ENCODE data around the gene NEGR1.

NEGR1 gene

GRCh38 chr1:71462247-71462646 is 820.1 kb downstream of the NEGR1 start:
- DNase-seq (ENCODE audit: low read depth) = no peak

GRCh38 chr1:71461416-71461815 is 820.9 kb downstream of the NEGR1 start:
- DNase-seq (ENCODE audit: low read depth) = no peak

GRCh38 chr1:71448444-71448843 is 833.9 kb downstream of the NEGR1 start:
- DNase-seq (ENCODE audit: low read depth) = no peak

- DNase-seq (ENCODE audit: low read depth) = no peak
Measured at GRCh38 chr1:71438626-71439025, 843.7 kb downstream of the NEGR1 start.

GRCh38 chr1:71435951-71436350 is 846.4 kb downstream of the NEGR1 start:
- DNase-seq (ENCODE audit: low read depth) = no peak

- DNase-seq (ENCODE audit: low read depth) = no peak
Measured at GRCh38 chr1:71434240-71434639, 848.1 kb downstream of the NEGR1 start.

- no peak for DNase-seq (ENCODE audit: low read depth)
Measured at GRCh38 chr1:71428029-71428428, 854.3 kb downstream of the NEGR1 start.

- DNase-seq (ENCODE audit: low read depth) = no peak
Measured at GRCh38 chr1:71427066-71427465, 855.3 kb downstream of the NEGR1 start.

GRCh38 chr1:71424536-71424935 is 857.8 kb downstream of the NEGR1 start:
- DNase-seq (ENCODE audit: low read depth) = no peak

- no peak for DNase-seq (ENCODE audit: low read depth)
Measured at GRCh38 chr1:71422221-71422620, 860.1 kb downstream of the NEGR1 start.

- DNase-seq (ENCODE audit: low read depth) = no peak
Measured at GRCh38 chr1:71417421-71417820, 864.9 kb downstream of the NEGR1 start.

- no peak for DNase-seq (ENCODE audit: low read depth)
Measured at GRCh38 chr1:71414179-71414578, 868.2 kb downstream of the NEGR1 start.

- no peak for DNase-seq (ENCODE audit: low read depth)
Measured at GRCh38 chr1:71413441-71414175, 868.7 kb downstream of the NEGR1 start.

- DNase-seq (ENCODE audit: low read depth) = no peak
Measured at GRCh38 chr1:71400050-71400449, 882.3 kb downstream of the NEGR1 start.

- no peak for DNase-seq (ENCODE audit: low read depth)
Measured at GRCh38 chr1:71399594-71399993, 882.7 kb downstream of the NEGR1 start.

- no peak for DNase-seq (ENCODE audit: low read depth)
Measured at GRCh38 chr1:71393301-71393700, 889.0 kb downstream of the NEGR1 start.

- DNase-seq (ENCODE audit: low read depth) = no peak
Measured at GRCh38 chr1:71390518-71390917, 891.8 kb downstream of the NEGR1 start.

- no peak for DNase-seq (ENCODE audit: low read depth)
Measured at GRCh38 chr1:71377886-71378285, 904.5 kb downstream of the NEGR1 start.

GRCh38 chr1:71372496-71372895 is 909.8 kb downstream of the NEGR1 start:
- DNase-seq (ENCODE audit: low read depth) = no peak

- DNase-seq (ENCODE audit: low read depth) = no peak
Measured at GRCh38 chr1:71371581-71371980, 910.8 kb downstream of the NEGR1 start.

GRCh38 chr1:71364236-71364635 is 918.1 kb downstream of the NEGR1 start:
- DNase-seq (ENCODE audit: low read depth) = no peak

GRCh38 chr1:71362691-71363090 is 919.6 kb downstream of the NEGR1 start:
- DNase-seq (ENCODE audit: low read depth) = no peak

GRCh38 chr1:71362076-71362475 is 920.3 kb downstream of the NEGR1 start:
- DNase-seq (ENCODE audit: low read depth) = no peak

- no peak for DNase-seq (ENCODE audit: low read depth)
Measured at GRCh38 chr1:71357708-71358107, 924.6 kb downstream of the NEGR1 start.
